SKM-1 treated with dmso at 0.1 percent for 144 hours (cell line): ENCODE data around the gene GNG5.
"Not testable (repeated sequence)": the region's sequence is repeated elsewhere in the genome, so short reads cannot be mapped to it uniquely, and the experiment has no call there.

Experiments
- DNase-seq: peaks from one replicate; lab custom pipeline; 2025; ENCODE audit not compliant: unreplicated experiment; lab: John Stamatoyannopoulos, UW

The GNG5 gene

GRCh38 chr1:84506002-84506728 lies at the start of gene GNG5, which contains the start of gene SPATA1:
TSS of gene GNG5 (minus strand) at chr1:84506581. CDS start at chr1:84506091, 490 bp downstream.
TSS of gene SPATA1 (plus strand) at chr1:84506386. CDS start at chr1:84516360, 9,974 bp downstream.
- DNase-seq: peak; percentile 93

- no peak for DNase-seq
These were observed 44.4 kb upstream of the GNG5 start for GRCh38 chr1:84550826-84551225.

GRCh38 chr1:84541679-84542078 lies 35.3 kb upstream of the GNG5 start:
- no peak for DNase-seq

GRCh38 chr1:84540759-84541158 lies 34.4 kb upstream of the GNG5 start:
- no peak for DNase-seq

GRCh38 chr1:84539972-84540371 lies 33.6 kb upstream of the GNG5 start:
- no peak for DNase-seq

GRCh38 chr1:84538599-84538998 lies 32.2 kb upstream of the GNG5 start:
- no peak for DNase-seq

GRCh38 chr1:84525779-84526178 lies 19.4 kb upstream of the GNG5 start:
- DNase-seq: no peak

- no peak for DNase-seq
These were observed 18.2 kb upstream of the GNG5 start for GRCh38 chr1:84524590-84524989.

GRCh38 chr1:84510668-84511067 lies 4.3 kb upstream of the GNG5 start:
- DNase-seq: no peak

GRCh38 chr1:84510165-84510564 lies 3.8 kb upstream of the GNG5 start:
- no peak for DNase-seq

- DNase-seq: no peak
These were observed 2.6 kb upstream of the GNG5 start for GRCh38 chr1:84509029-84509428.

- no peak for DNase-seq
These were observed 2.1 kb upstream of the GNG5 start for GRCh38 chr1:84508510-84508909.

- DNase-seq: not testable (repeated sequence)
These were observed 1.5 kb upstream of the GNG5 start for GRCh38 chr1:84507887-84508286.

GRCh38 chr1:84506729-84507453 lies 510 bp upstream of the GNG5 start:
- no peak for DNase-seq

GRCh38 chr1:84505493-84506001 lies 834 bp downstream of the GNG5 start:
- peak; percentile 61 for DNase-seq

GRCh38 chr1:84504580-84505492 lies 1.5 kb downstream of the GNG5 start:
- DNase-seq: peak; percentile 50

GRCh38 chr1:84502927-84503326 lies 3.5 kb downstream of the GNG5 start:
- no peak for DNase-seq

- no peak for DNase-seq
These were observed 8.6 kb downstream of the GNG5 start for GRCh38 chr1:84497631-84498275.

- DNase-seq: no peak
These were observed 9.9 kb downstream of the GNG5 start for GRCh38 chr1:84496498-84496897.

- no peak for DNase-seq
These were observed 12.6 kb downstream of the GNG5 start for GRCh38 chr1:84493747-84494146.

GRCh38 chr1:84492726-84493125 lies 13.7 kb downstream of the GNG5 start:
- no peak for DNase-seq
